ENCODE measurements around the gene MRTFA.
"Not testable (repeated sequence)": the region's sequence is repeated elsewhere in the genome, so short reads cannot be mapped to it uniquely, and the experiment has no call there.

GRCh38 chr22:40584766-40585165 is 51.8 kb downstream of the MRTFA start:
- TF ChIP-seq, protein P1, sequence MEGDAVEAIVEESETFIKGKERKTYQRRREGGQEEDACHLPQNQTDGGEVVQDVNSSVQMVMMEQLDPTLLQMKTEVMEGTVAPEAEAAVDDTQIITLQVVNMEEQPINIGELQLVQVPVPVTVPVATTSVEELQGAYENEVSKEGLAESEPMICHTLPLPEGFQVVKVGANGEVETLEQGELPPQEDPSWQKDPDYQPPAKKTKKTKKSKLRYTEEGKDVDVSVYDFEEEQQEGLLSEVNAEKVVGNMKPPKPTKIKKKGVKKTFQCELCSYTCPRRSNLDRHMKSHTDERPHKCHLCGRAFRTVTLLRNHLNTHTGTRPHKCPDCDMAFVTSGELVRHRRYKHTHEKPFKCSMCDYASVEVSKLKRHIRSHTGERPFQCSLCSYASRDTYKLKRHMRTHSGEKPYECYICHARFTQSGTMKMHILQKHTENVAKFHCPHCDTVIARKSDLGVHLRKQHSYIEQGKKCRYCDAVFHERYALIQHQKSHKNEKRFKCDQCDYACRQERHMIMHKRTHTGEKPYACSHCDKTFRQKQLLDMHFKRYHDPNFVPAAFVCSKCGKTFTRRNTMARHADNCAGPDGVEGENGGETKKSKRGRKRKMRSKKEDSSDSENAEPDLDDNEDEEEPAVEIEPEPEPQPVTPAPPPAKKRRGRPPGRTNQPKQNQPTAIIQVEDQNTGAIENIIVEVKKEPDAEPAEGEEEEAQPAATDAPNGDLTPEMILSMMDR (IDR thresholded peaks at IDR 0.05): not testable (repeated sequence)
- not testable (repeated sequence) for TF ChIP-seq POLR2A (IDR thresholded peaks at IDR 0.05)

All from adrenal gland (tissue), 5 donors.